ENCODE measurements around the gene B3GALT6.

DNA sequence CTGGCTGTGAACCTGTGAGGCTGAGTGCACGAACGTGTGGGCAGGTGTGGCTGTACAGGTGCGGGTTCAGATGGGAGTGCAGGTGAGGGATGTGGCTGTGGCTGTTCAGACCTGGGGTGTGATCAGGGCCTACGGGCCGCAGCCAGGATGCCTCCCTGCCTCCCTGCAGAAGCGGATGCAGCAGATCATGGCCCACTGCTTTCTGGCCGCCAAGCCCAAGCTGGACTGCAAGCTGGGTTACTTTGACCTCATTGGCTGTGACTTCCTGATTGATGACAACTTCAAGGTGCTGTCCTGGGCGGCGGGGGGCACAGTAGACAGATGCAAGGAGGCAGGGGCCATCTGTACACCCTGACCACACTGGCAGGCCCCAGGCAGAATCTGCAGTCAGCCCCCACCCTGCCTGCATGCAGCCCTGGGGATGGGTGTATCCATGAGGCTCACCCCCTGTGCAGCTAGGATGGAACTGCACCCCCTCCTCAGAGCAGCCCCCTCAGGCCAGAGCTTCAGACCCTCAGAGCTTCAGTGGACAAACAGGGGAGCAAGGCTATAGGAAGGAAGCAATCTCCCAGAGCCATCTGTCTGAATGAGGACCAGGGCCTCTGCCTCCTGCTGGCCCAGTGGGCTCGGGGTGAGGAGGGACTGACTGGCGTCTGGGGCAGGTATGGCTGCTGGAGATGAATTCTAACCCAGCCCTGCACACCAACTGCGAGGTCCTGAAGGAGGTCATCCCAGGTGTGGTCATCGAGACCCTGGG, 35.4 kb upstream of the B3GALT6 start:
- no peak for TF ChIP-seq EZH2phosphoT487 (IDR thresholded peaks at IDR 0.05; ENCODE audit: insufficient read depth, low read depth)
- no peak for TF ChIP-seq EZH2 (IDR thresholded peaks at IDR 0.05; ENCODE audit: insufficient read depth, poor library complexity, severe bottlenecking)
